Immature natural killer cell (primary cell): Measurements from ENCODE around the gene MMP24OS. TPM values are rescaled to one million over a fixed set of nuclear protein-coding genes. Genes with fewer than 3 reads are reported as not detected.
"Not testable (repeated sequence)": the region's sequence is repeated elsewhere in the genome, so short reads cannot be mapped to it uniquely, and the experiment has no call there.

Experiments used
- DNase-seq, 3 donors: peaks; one replicate each; pipeline ENCODE4 v3.0.0; 2022; ENCODE audit warnings: mixed read lengths in 1 of 3
- H3K27ac Mint-ChIP-seq, 6 donors: one replicate each; pipeline ENCODE4 v1.8.0; 2020; ENCODE audit warnings: mixed read lengths in 6 of 6, mild to moderate bottlenecking in 5 of 6, inconsistent platforms in 4 of 6, moderate library complexity in 3 of 6
- H3K27me3 Mint-ChIP-seq, 3 donors: one replicate each; pipeline ENCODE4 v1.8.0; 2020 to 2021; ENCODE audit warnings: low read depth in 3 of 3, mild to moderate bottlenecking in 3 of 3, mixed read lengths in 3 of 3, moderate library complexity in 3 of 3, inconsistent platforms in 1 of 3
- H3K36me3 Mint-ChIP-seq, 3 donors: one replicate each; pipeline ENCODE4 v1.8.0; 2020; ENCODE audit warnings: mixed read lengths in 3 of 3, inconsistent platforms in 2 of 3, mild to moderate bottlenecking in 2 of 3
- H3K4me1 Mint-ChIP-seq, 2 donors: one replicate each; pipeline ENCODE4 v1.8.0; 2020; ENCODE audit warnings: inconsistent platforms in 2 of 2, mild to moderate bottlenecking in 2 of 2, mixed read lengths in 2 of 2, moderate library complexity in 1 of 2
- H3K4me3 Mint-ChIP-seq, 5 donors: one replicate each; pipeline ENCODE4 v1.8.0; 2020; ENCODE audit warnings: mild to moderate bottlenecking in 5 of 5, mixed read lengths in 5 of 5, inconsistent platforms in 3 of 5, moderate library complexity in 3 of 5
- H3K9me3 Mint-ChIP-seq, 6 donors: one replicate each; pipeline ENCODE4 v1.8.0; 2020; ENCODE audit warnings: mild to moderate bottlenecking in 6 of 6, mixed read lengths in 6 of 6, inconsistent platforms in 4 of 6, moderate library complexity in 3 of 6
- polyA plus RNA-seq, 3 donors: library from polyadenylated mRNA; unstranded; fragments of 300-500 nt; fragmentation: Illumina TruSeq; gene quantifications; one replicate each; pipeline ENCODE4 v1.2.3, GENCODE V29; 2021

The MMP24OS gene
- polyA plus RNA-seq, 3 donors from 2014 or later, result 5.1 to 22.2 (median 17.7) TPM

GRCh38 chr20:35315632-35316020 lies 37.7 kb upstream of the MMP24OS start:
- not testable (repeated sequence) for H3K9me3 Mint-ChIP-seq, H3K27me3 Mint-ChIP-seq

GRCh38 chr20:35314816-35315631 lies 37.1 kb upstream of the MMP24OS start:
- peak overlapping the region; percentile 55 to 92 (median 78) for H3K27ac Mint-ChIP-seq
- H3K4me3 Mint-ChIP-seq, result peak overlapping the region; percentile 15 to 62 (median 59)
- H3K36me3 Mint-ChIP-seq, result peaks cover 4 to 17% (median 10%) of the 10 kb centered on the region in 3 donors
- H3K9me3 Mint-ChIP-seq, result no peaks in the 10 kb centered on the region
- peak in 2 of 3 donors; percentile 8 to 14 for DNase-seq
- H3K4me1 Mint-ChIP-seq, result peaks cover 24 to 33% of the 10 kb centered on the region in 2 donors
- peaks cover 0 to 1% (median 0%) of the 10 kb centered on the region in 3 donors for H3K27me3 Mint-ChIP-seq

More at GRCh38 chr20:35315632-35316020, 37.7 kb upstream of the MMP24OS start:
- peaks cover 4 to 14% (median 10%) of the 10 kb centered on the region in 3 donors for H3K36me3 Mint-ChIP-seq
- peak overlapping the region; percentile 24 to 92 (median 78) for H3K27ac Mint-ChIP-seq
- not testable (repeated sequence) for DNase-seq
- H3K4me1 Mint-ChIP-seq, result peaks cover 24 to 33% of the 10 kb centered on the region in 2 donors
- peak overlapping the region in 2 of 5 donors; percentile 59 to 62 for H3K4me3 Mint-ChIP-seq

- Mint-ChIP-seq H3K27me3 (peaks cover 0 to 1% (median 0%) of the 10 kb centered on the region in 3 donors), H3K4me1 (peaks cover 22 to 33% of the 10 kb centered on the region in 2 donors), H3K36me3 (peaks cover 4 to 19% (median 10%) of the 10 kb centered on the region in 3 donors), H3K9me3 (no peaks in the 10 kb centered on the region), H3K4me3 (no peak overlapping the region), H3K27ac (no peak overlapping the region)
- DNase-seq, result no peak
These were observed 34.4 kb upstream of the MMP24OS start for GRCh38 chr20:35312318-35312717.

GRCh38 chr20:35311822-35312221 lies 33.9 kb upstream of the MMP24OS start:
- Mint-ChIP-seq H3K4me1 (peaks cover 22 to 33% of the 10 kb centered on the region in 2 donors), H3K27ac (no peak overlapping the region), H3K36me3 (peaks cover 4 to 19% (median 10%) of the 10 kb centered on the region in 3 donors), H3K9me3 (no peaks in the 10 kb centered on the region), H3K27me3 (peaks cover 0 to 1% (median 0%) of the 10 kb centered on the region in 3 donors), H3K4me3 (no peak overlapping the region)
- no peak for DNase-seq

GRCh38 chr20:35311409-35311808 lies 33.5 kb upstream of the MMP24OS start:
- Mint-ChIP-seq H3K27me3 (peaks cover 0 to 1% (median 0%) of the 10 kb centered on the region in 3 donors), H3K4me1 (peaks cover 20 to 32% of the 10 kb centered on the region in 2 donors), H3K4me3 (no peak overlapping the region), H3K27ac (no peak overlapping the region), H3K36me3 (peaks cover 4 to 19% (median 10%) of the 10 kb centered on the region in 3 donors), H3K9me3 (no peaks in the 10 kb centered on the region)
- DNase-seq, result no peak

- peaks cover 2 to 17% of the 10 kb centered on the region in 2 donors for H3K4me1 Mint-ChIP-seq
- H3K4me3 Mint-ChIP-seq, result no peak overlapping the region
- DNase-seq, result no peak
- H3K9me3 Mint-ChIP-seq, result no peaks in the 10 kb centered on the region
- peaks cover 0 to 1% (median 0%) of the 10 kb centered on the region in 3 donors for H3K27me3 Mint-ChIP-seq
- peak overlapping the region in 1 of 6 donors; percentile 34 for H3K27ac Mint-ChIP-seq
- peaks cover 4 to 15% (median 10%) of the 10 kb centered on the region in 3 donors for H3K36me3 Mint-ChIP-seq
These were observed 30.0 kb upstream of the MMP24OS start for GRCh38 chr20:35307666-35308653.

GRCh38 chr20:35306931-35307517 lies 29.1 kb upstream of the MMP24OS start:
- Mint-ChIP-seq H3K27ac (no peak overlapping the region), H3K27me3 (no peaks in the 10 kb centered on the region), H3K9me3 (no peaks in the 10 kb centered on the region), H3K4me3 (no peak overlapping the region), H3K4me1 (peaks cover 2 to 8% of the 10 kb centered on the region in 2 donors), H3K36me3 (peaks cover 0 to 9% (median 1%) of the 10 kb centered on the region in 3 donors)
- DNase-seq, result no peak

- Mint-ChIP-seq H3K4me3 (no peak overlapping the region), H3K4me1 (peaks cover 2 to 8% of the 10 kb centered on the region in 2 donors), H3K36me3 (peaks cover 0 to 5% (median 4%) of the 10 kb centered on the region in 3 donors), H3K27me3 (no peaks in the 10 kb centered on the region), H3K9me3 (no peaks in the 10 kb centered on the region), H3K27ac (no peak overlapping the region)
- DNase-seq, result no peak
These were observed 28.0 kb upstream of the MMP24OS start for GRCh38 chr20:35305682-35306556.

- Mint-ChIP-seq H3K9me3 (no peaks in the 10 kb centered on the region), H3K4me3 (no peak overlapping the region), H3K27me3 (no peaks in the 10 kb centered on the region), H3K27ac (no peak overlapping the region), H3K36me3 (peaks cover 0 to 4% (median 1%) of the 10 kb centered on the region in 3 donors), H3K4me1 (peaks cover 2 to 8% of the 10 kb centered on the region in 2 donors)
- DNase-seq, result no peak
These were observed 27.0 kb upstream of the MMP24OS start for GRCh38 chr20:35304956-35305355.

- peaks cover 0 to 4% (median 0%) of the 10 kb centered on the region in 3 donors for H3K36me3 Mint-ChIP-seq
- peak; percentile 66 to 78 (median 72) for DNase-seq
- no peaks in the 10 kb centered on the region for H3K9me3 Mint-ChIP-seq
- H3K4me1 Mint-ChIP-seq, result peaks cover 2 to 8% of the 10 kb centered on the region in 2 donors
- peaks cover 0 to 3% (median 0%) of the 10 kb centered on the region in 3 donors for H3K27me3 Mint-ChIP-seq
- H3K27ac Mint-ChIP-seq, result peak overlapping the region in 1 of 6 donors; percentile 37
- no peak overlapping the region for H3K4me3 Mint-ChIP-seq
These were observed 26.0 kb upstream of the MMP24OS start for GRCh38 chr20:35303735-35304491.

- Mint-ChIP-seq H3K4me1 (peaks cover 2 to 8% of the 10 kb centered on the region in 2 donors), H3K36me3 (peaks cover 0 to 4% (median 0%) of the 10 kb centered on the region in 3 donors), H3K4me3 (no peak overlapping the region), H3K9me3 (no peaks in the 10 kb centered on the region), H3K27ac (no peak overlapping the region), H3K27me3 (peaks cover 0 to 3% (median 2%) of the 10 kb centered on the region in 3 donors)
- no peak for DNase-seq
These were observed 25.4 kb upstream of the MMP24OS start for GRCh38 chr20:35303382-35303734.
